ENCODE data around the gene H2BK1. TPM values are rescaled to one million over a fixed set of nuclear protein-coding genes. Genes with fewer than 3 reads are reported as not detected.
A peak's percentile ranks its signal among the peaks of the same experiment; 100 is the strongest.

Gene H2BK1
- total and polyA plus RNA-seq, 2 of the 13 experiments (the other 11 are each of a cell fraction or from before 2014, with no cell fraction given) = not detected

DNA sequence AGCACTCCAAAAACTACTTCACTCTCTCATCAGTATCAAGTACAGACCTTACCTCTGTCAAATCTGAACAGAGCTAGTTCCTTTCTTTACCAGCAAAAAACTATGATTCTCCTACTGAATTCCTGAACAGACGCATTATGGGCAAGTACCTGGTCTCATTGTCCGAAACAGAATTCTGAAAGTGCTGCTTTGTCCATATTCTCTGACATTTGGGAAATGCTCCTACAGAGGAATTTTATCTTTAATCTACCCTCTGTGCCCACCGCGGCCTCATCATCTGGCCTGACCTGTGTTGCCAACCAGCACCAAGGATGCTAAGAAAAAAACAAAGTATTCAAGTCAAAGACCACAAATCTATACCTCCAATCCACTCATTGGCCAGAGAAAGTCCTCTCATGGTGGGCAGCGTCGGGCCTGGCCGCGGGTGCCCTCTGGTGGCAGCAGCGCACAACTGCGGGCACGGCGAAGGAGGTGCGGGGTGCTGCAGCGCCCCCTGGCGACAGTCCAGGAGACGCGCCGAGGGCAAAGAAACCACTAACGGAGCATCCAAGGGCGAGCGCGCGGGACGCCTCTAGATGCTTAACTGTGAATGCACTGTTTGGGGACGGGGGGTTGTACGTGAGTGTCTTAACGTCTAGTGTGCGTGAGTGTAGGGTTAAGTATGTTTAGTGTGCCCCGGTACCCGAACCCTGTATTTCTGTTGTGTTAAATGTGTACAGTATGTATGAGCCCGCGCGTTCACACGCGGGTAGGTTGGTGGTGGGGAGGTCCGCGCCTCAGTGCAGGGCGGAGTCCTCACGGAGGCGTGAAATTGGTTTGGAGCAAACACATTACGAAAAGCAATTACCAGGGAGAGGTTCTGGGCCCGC, 37.8 kb downstream of the H2BK1 start (continued):
- TF ChIP-seq, protein P1, sequence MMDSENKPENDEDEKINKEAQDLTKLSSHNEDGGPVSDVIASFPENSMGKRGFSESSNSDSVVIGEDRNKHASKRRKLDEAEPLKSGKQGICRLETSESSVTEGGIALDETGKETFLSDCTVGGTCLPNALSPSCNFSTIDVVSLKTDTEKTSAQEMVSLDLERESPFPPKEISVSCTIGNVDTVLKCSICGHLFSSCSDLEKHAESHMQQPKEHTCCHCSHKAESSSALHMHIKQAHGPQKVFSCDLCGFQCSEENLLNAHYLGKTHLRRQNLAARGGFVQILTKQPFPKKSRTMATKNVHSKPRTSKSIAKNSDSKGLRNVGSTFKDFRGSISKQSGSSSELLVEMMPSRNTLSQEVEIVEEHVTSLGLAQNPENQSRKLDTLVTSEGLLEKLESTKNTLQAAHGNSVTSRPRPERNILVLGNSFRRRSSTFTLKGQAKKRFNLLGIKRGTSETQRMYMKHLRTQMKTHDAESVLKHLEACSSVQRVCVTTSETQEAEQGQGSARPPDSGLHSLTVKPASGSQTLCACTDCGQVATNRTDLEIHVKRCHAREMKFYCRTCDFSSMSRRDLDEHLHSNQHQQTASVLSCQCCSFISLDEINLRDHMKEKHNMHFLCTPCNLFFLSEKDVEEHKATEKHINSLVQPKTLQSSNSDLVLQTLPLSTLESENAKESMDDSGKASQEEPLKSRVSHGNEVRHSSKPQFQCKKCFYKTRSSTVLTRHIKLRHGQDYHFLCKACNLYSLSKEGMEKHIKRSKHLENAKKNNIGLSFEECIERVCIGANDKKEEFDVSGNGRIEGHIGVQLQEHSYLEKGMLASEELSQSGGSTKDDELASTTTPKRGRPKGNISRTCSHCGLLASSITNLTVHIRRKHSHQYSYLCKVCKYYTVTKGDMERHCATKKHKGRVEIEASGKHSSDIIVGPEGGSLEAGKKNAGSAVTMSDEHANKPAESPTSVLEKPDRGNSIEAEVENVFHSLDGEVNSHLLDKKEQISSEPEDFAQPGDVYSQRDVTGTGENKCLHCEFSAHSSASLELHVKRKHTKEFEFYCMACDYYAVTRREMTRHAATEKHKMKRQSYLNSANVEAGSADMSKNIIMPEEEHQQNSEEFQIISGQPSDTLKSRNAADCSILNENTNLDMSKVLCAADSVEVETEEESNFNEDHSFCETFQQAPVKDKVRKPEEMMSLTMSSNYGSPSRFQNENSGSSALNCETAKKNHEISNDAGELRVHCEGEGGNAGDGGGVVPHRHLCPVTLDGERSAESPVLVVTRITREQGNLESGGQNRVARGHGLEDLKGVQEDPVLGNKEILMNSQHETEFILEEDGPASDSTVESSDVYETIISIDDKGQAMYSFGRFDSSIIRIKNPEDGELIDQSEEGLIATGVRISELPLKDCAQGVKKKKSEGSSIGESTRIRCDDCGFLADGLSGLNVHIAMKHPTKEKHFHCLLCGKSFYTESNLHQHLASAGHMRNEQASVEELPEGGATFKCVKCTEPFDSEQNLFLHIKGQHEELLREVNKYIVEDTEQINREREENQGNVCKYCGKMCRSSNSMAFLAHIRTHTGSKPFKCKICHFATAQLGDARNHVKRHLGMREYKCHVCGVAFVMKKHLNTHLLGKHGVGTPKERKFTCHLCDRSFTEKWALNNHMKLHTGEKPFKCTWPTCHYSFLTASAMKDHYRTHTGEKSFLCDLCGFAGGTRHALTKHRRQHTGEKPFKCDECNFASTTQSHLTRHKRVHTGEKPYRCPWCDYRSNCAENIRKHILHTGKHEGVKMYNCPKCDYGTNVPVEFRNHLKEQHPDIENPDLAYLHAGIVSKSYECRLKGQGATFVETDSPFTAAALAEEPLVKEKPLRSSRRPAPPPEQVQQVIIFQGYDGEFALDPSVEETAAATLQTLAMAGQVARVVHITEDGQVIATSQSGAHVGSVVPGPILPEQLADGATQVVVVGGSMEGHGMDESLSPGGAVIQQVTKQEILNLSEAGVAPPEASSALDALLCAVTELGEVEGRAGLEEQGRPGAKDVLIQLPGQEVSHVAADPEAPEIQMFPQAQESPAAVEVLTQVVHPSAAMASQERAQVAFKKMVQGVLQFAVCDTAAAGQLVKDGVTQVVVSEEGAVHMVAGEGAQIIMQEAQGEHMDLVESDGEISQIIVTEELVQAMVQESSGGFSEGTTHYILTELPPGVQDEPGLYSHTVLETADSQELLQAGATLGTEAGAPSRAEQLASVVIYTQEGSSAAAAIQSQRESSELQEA (CRISPR knock-in tag; IDR thresholded peaks at IDR 0.05; ENCODE audit: not compliant biosample characterization) = peak; percentile 43
- TF ChIP-seq ZFX (CRISPR knock-in tag; IDR thresholded peaks at IDR 0.05; ENCODE audit: low read depth) (peak; percentile 55; the same call in 1 of the 2 replicates), POLR2G (IDR thresholded peaks at IDR 0.05; ENCODE audit: low read depth, low read length) (no peak), PTBP1 (IDR thresholded peaks at IDR 0.05; ENCODE audit: low read depth, low read length, poor library complexity, severe bottlenecking) (peak; percentile 64), HNRNPLL (IDR thresholded peaks at IDR 0.05; ENCODE audit: low read depth, low read length, poor library complexity, severe bottlenecking) (peak; percentile 56), SALL1 (CRISPR knock-in tag; IDR thresholded peaks at IDR 0.05) (peak; percentile 48; the same call in 1 of the 2 replicates), SALL2 (CRISPR knock-in tag; IDR thresholded peaks at IDR 0.05) (peak; percentile 23; the same call in 1 of the 2 replicates), ZNF326 (CRISPR knock-in tag; IDR thresholded peaks at IDR 0.05; ENCODE audit: borderline replicate concordance) (no peak), YY1 (IDR thresholded peaks at IDR 0.05; ENCODE audit: insufficient read depth, insufficient replicate concordance, low read depth, low read length) (peak; percentile 85)
- TF ChIP-seq, protein P2, sequence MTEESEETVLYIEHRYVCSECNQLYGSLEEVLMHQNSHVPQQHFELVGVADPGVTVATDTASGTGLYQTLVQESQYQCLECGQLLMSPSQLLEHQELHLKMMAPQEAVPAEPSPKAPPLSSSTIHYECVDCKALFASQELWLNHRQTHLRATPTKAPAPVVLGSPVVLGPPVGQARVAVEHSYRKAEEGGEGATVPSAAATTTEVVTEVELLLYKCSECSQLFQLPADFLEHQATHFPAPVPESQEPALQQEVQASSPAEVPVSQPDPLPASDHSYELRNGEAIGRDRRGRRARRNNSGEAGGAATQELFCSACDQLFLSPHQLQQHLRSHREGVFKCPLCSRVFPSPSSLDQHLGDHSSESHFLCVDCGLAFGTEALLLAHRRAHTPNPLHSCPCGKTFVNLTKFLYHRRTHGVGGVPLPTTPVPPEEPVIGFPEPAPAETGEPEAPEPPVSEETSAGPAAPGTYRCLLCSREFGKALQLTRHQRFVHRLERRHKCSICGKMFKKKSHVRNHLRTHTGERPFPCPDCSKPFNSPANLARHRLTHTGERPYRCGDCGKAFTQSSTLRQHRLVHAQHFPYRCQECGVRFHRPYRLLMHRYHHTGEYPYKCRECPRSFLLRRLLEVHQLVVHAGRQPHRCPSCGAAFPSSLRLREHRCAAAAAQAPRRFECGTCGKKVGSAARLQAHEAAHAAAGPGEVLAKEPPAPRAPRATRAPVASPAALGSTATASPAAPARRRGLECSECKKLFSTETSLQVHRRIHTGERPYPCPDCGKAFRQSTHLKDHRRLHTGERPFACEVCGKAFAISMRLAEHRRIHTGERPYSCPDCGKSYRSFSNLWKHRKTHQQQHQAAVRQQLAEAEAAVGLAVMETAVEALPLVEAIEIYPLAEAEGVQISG (CRISPR knock-in tag; IDR thresholded peaks at IDR 0.05) = peak; percentile 63
- TF ChIP-seq, protein P3, sequence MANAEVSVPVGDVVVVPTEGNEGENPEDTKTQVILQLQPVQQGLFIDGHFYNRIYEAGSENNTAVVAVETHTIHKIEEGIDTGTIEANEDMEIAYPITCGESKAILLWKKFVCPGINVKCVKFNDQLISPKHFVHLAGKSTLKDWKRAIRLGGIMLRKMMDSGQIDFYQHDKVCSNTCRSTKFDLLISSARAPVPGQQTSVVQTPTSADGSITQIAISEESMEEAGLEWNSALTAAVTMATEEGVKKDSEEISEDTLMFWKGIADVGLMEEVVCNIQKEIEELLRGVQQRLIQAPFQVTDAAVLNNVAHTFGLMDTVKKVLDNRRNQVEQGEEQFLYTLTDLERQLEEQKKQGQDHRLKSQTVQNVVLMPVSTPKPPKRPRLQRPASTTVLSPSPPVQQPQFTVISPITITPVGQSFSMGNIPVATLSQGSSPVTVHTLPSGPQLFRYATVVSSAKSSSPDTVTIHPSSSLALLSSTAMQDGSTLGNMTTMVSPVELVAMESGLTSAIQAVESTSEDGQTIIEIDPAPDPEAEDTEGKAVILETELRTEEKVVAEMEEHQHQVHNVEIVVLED (CRISPR knock-in tag; IDR thresholded peaks at IDR 0.05; ENCODE audit: borderline replicate concordance) = peak; percentile 38; the same call in 1 of the 2 replicates
- TF ChIP-seq, protein P4, sequence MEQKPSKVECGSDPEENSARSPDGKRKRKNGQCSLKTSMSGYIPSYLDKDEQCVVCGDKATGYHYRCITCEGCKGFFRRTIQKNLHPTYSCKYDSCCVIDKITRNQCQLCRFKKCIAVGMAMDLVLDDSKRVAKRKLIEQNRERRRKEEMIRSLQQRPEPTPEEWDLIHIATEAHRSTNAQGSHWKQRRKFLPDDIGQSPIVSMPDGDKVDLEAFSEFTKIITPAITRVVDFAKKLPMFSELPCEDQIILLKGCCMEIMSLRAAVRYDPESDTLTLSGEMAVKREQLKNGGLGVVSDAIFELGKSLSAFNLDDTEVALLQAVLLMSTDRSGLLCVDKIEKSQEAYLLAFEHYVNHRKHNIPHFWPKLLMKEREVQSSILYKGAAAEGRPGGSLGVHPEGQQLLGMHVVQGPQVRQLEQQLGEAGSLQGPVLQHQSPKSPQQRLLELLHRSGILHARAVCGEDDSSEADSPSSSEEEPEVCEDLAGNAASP (CRISPR knock-in tag; IDR thresholded peaks at IDR 0.05; ENCODE audit: borderline replicate concordance) = peak; percentile 68
